Right lobe of liver (tissue), 4 donors: ENCODE results near the gene SLC5A2.

Source experiments
- POLR2A ChIP-seq: fragments of 450-650 bp; IDR thresholded peaks from one replicate; pipeline ENCODE4 v1.6.1; 2017; ENCODE audit warnings: antibody characterized with exemption, mild to moderate bottlenecking
- TF ChIP-seq, protein P1 (sequence below), 4 donors: fragments of 200-600 bp in 3 of 4; fragments of 450-650 bp in 1 of 4; IDR thresholded peaks; one replicate each; pipeline versions ENCODE4 v1.5.1 to v1.8.0; 2016 to 2022; ENCODE audit warnings: antibody characterized with exemption in 4 of 4, mild to moderate bottlenecking in 2 of 4
- donor health status: DM: no; HTN: no; CAD: no.
- donor health status: DM: no; HTN: no; CAD: no.
- donor health status: DM: no; HTN: yes; CAD: no.

GRCh38 chr16:31441956-31442355 is 41.0 kb upstream of the SLC5A2 start:
- TF ChIP-seq, protein P1, sequence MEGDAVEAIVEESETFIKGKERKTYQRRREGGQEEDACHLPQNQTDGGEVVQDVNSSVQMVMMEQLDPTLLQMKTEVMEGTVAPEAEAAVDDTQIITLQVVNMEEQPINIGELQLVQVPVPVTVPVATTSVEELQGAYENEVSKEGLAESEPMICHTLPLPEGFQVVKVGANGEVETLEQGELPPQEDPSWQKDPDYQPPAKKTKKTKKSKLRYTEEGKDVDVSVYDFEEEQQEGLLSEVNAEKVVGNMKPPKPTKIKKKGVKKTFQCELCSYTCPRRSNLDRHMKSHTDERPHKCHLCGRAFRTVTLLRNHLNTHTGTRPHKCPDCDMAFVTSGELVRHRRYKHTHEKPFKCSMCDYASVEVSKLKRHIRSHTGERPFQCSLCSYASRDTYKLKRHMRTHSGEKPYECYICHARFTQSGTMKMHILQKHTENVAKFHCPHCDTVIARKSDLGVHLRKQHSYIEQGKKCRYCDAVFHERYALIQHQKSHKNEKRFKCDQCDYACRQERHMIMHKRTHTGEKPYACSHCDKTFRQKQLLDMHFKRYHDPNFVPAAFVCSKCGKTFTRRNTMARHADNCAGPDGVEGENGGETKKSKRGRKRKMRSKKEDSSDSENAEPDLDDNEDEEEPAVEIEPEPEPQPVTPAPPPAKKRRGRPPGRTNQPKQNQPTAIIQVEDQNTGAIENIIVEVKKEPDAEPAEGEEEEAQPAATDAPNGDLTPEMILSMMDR (IDR thresholded peaks at IDR 0.05) = no peak
- TF ChIP-seq POLR2A = no peak
